DND-41 (cell line): ENCODE data around the gene GPR37L1.
A peak's percentile ranks its signal among the peaks of the same experiment; 100 is the strongest.

Experiments
- ATAC-seq: fragments of 200-7000 bp; cut with Tn5 transposase; 3 replicates; pipeline ENCODE4 v1.9.1; 2021; ENCODE audit warnings: low read depth; ENCODE audit not compliant: insufficient read depth
- DNase-seq: peaks from one replicate; pipeline ENCODE4 v3.0.0-alpha.2; 2020
- H2AFZ ChIP-seq: 2 replicates; pipeline ENCODE4 v1.6.0; 2012; ENCODE audit warnings: low read depth, low read length
- H3K27ac ChIP-seq: 2 replicates; pipeline ENCODE4 v1.5.1; 2012; ENCODE audit warnings: low read length, inconsistent platforms
- H3K27me3 ChIP-seq: fragments of 200-600 bp; sonication (generic); 2 replicates; pipeline ENCODE4 v1.6.0; 2012; ENCODE audit warnings: low read length, mild to moderate bottlenecking, inconsistent platforms; ENCODE audit not compliant: insufficient read depth, poor library complexity
- H3K36me3 ChIP-seq: 2 replicates; pipeline ENCODE4 v1.5.1; 2012; ENCODE audit warnings: low read length, inconsistent platforms; ENCODE audit not compliant: insufficient read depth
- H3K4me1 ChIP-seq: 2 replicates; pipeline ENCODE4 v1.5.1; 2012; ENCODE audit warnings: mild to moderate bottlenecking, low read length; ENCODE audit not compliant: insufficient read depth
- H3K4me2 ChIP-seq: 2 replicates; pipeline ENCODE4 v1.6.0; 2012; ENCODE audit warnings: mild to moderate bottlenecking, moderate library complexity, low read length, inconsistent platforms; ENCODE audit not compliant: insufficient read depth
- H3K4me3 ChIP-seq, 2 experiments: fragments of 200-600 bp in 1 of 2; shearing (Covaris generic) in 1 of 2; 2 replicates each; pipeline ENCODE4 v1.5.1; 2012 to 2016; ENCODE audit warnings: inconsistent platforms in 2 of 2, low read length in 2 of 2, mild to moderate bottlenecking in 2 of 2, low read depth in 1 of 2, moderate library complexity in 1 of 2
- H3K79me2 ChIP-seq: 2 replicates; pipeline ENCODE4 v1.6.0; 2012; ENCODE audit warnings: low read length, inconsistent platforms; ENCODE audit not compliant: insufficient read depth
- H3K9ac ChIP-seq: 2 replicates; pipeline ENCODE4 v1.6.0; 2012; ENCODE audit warnings: low read depth, mild to moderate bottlenecking, inconsistent platforms, low read length, moderate library complexity
- H3K9me3 ChIP-seq: 2 replicates; pipeline ENCODE4 v1.5.1; 2012; ENCODE audit warnings: low read length, moderate library complexity, mild to moderate bottlenecking, inconsistent platforms; ENCODE audit not compliant: insufficient read depth, severe bottlenecking
- H4K20me1 ChIP-seq: 2 replicates; pipeline ENCODE4 v1.6.0; 2012; ENCODE audit warnings: low read length; ENCODE audit not compliant: insufficient read depth
- EZH2 ChIP-seq: IDR thresholded peaks from 3 replicates; pipeline ENCODE4 v1.6.1; 2012; ENCODE audit warnings: borderline replicate concordance, low read depth, mild to moderate bottlenecking, moderate library complexity, low read length, inconsistent platforms; ENCODE audit not compliant: severe bottlenecking
- TF ChIP-seq, protein P1 (sequence below): IDR thresholded peaks from 2 replicates; pipeline ENCODE4 v1.5.1; 2012; ENCODE audit warnings: borderline replicate concordance, low read length, moderate library complexity, mild to moderate bottlenecking; ENCODE audit not compliant: poor library complexity, severe bottlenecking; ENCODE audit errors: extremely low read depth

The GPR37L1 gene

DNA sequence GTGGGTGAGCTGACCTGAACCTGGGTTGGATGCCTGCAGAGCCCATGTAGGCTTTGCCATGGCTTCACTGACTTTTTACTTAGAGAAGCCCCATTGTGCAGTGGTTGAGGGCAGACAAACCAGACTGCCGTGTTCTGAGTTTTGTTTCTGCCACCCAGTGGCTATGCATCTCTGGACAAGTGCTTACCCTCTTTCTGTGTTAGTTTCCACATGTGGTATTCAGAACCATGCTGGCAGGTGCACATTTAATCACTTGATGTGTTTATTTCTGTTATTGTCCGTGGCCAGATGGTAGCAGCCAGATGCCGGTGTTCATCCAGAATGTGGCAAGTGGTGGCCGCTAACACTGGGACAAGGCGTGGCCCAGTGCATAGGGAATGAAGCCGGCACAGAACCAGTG lies 48.0 kb downstream of the GPR37L1 start:
- H3K4me3 ChIP-seq = no peak overlapping the region
- ATAC-seq (no peak), DNase-seq (no peak)
- H3K9ac ChIP-seq = no peak overlapping the region
- no peaks in the 10 kb centered on the region for H4K20me1 ChIP-seq
- H2AFZ ChIP-seq = no peak overlapping the region
- no peaks in the 10 kb centered on the region for H3K27me3 ChIP-seq
- H3K4me1 ChIP-seq = peaks cover 11% of the 10 kb centered on the region
- TF ChIP-seq, protein P1, sequence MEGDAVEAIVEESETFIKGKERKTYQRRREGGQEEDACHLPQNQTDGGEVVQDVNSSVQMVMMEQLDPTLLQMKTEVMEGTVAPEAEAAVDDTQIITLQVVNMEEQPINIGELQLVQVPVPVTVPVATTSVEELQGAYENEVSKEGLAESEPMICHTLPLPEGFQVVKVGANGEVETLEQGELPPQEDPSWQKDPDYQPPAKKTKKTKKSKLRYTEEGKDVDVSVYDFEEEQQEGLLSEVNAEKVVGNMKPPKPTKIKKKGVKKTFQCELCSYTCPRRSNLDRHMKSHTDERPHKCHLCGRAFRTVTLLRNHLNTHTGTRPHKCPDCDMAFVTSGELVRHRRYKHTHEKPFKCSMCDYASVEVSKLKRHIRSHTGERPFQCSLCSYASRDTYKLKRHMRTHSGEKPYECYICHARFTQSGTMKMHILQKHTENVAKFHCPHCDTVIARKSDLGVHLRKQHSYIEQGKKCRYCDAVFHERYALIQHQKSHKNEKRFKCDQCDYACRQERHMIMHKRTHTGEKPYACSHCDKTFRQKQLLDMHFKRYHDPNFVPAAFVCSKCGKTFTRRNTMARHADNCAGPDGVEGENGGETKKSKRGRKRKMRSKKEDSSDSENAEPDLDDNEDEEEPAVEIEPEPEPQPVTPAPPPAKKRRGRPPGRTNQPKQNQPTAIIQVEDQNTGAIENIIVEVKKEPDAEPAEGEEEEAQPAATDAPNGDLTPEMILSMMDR = peak; percentile 5
- no peak for TF ChIP-seq EZH2
- H3K79me2 ChIP-seq = no peaks in the 10 kb centered on the region
- no peak overlapping the region for H3K27ac ChIP-seq
- H3K36me3 ChIP-seq = no peaks in the 10 kb centered on the region
- no peaks in the 10 kb centered on the region for H3K9me3 ChIP-seq
- H3K4me2 ChIP-seq = no peak overlapping the region

DNA sequence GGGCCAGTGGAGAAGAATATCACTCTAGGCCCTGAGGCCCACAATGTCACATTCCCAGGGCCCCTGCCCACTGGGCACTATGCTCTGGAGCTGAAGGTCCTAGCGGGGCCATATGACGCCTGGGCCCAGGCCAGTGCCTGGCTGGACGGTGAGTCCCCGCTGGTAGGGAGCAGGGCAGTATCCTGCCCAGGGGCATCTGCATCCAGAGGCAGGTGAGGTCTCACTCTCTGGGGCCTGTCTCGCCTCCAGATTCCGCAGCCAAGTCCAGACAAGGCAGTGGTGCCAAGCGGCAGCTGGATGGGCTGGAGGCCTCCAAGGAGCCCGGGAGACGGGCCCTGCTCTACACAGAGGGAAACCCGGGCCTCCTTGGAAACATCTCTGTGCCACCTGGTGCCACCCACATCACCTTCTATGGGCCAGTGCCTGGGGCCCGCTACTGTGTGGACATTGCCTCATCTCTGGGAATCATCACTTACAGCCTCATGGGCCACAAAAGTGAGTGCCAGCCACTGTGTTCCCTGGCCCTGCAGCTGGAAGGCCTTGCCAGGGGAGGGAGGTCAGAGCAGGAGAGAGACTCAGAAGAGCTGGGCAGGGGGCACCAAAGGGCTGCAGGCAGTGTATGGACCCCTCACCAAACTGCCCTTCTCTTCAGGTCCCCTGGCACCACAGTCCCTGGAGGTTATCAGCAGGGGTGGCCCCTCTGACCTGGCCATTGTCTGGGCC lies 48.7 kb downstream of the GPR37L1 start:
- H3K79me2 ChIP-seq = no peaks in the 10 kb centered on the region
- H3K27me3 ChIP-seq = no peaks in the 10 kb centered on the region
- TF ChIP-seq, protein P1 = no peak
- no peak for TF ChIP-seq EZH2
- H3K27ac ChIP-seq = no peak overlapping the region
- H3K4me3 ChIP-seq = no peak overlapping the region
- no peaks in the 10 kb centered on the region for H3K36me3 ChIP-seq
- H3K9ac ChIP-seq = no peak overlapping the region
- no peaks in the 10 kb centered on the region for H4K20me1 ChIP-seq
- no peaks in the 10 kb centered on the region for H3K9me3 ChIP-seq
- H3K4me1 ChIP-seq = peaks cover 4% of the 10 kb centered on the region
- DNase-seq (no peak), ATAC-seq (no peak)
- no peak overlapping the region for H2AFZ ChIP-seq
- H3K4me2 ChIP-seq = no peak overlapping the region

DNA sequence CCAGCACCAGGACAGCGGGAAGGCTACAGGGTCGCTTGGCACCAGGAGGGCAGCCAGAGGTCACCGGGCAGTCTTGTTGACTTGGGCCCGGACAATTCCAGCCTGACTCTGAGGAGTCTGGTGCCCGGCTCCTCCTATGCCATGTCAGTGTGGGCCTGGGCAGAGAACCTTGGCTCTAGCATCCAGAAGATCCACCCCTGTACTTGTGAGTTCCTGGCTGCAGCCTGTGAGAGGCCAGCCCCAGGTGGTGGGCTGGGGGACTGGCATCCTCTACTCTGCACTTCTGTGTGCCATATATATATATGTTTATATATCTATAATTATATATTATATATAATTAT lies 49.3 kb downstream of the GPR37L1 start:
- H3K4me2 ChIP-seq = no peak overlapping the region
- no peak overlapping the region for H2AFZ ChIP-seq
- H4K20me1 ChIP-seq = no peaks in the 10 kb centered on the region
- no peak for DNase-seq
- H3K4me3 ChIP-seq = no peak overlapping the region
- no peaks in the 10 kb centered on the region for H3K79me2 ChIP-seq
- ATAC-seq = peak; percentile 54; the same call in 2 of the 3 replicates
- no peak overlapping the region for H3K27ac ChIP-seq
- no peak overlapping the region for H3K9ac ChIP-seq
- H3K9me3 ChIP-seq = no peaks in the 10 kb centered on the region
- no peaks in the 10 kb centered on the region for H3K4me1 ChIP-seq
- H3K27me3 ChIP-seq = no peaks in the 10 kb centered on the region
- H3K36me3 ChIP-seq = no peaks in the 10 kb centered on the region
- TF ChIP-seq, protein P1 = no peak
- no peak for TF ChIP-seq EZH2
